ENCODE results near the gene ARHGDIG.

DNA sequence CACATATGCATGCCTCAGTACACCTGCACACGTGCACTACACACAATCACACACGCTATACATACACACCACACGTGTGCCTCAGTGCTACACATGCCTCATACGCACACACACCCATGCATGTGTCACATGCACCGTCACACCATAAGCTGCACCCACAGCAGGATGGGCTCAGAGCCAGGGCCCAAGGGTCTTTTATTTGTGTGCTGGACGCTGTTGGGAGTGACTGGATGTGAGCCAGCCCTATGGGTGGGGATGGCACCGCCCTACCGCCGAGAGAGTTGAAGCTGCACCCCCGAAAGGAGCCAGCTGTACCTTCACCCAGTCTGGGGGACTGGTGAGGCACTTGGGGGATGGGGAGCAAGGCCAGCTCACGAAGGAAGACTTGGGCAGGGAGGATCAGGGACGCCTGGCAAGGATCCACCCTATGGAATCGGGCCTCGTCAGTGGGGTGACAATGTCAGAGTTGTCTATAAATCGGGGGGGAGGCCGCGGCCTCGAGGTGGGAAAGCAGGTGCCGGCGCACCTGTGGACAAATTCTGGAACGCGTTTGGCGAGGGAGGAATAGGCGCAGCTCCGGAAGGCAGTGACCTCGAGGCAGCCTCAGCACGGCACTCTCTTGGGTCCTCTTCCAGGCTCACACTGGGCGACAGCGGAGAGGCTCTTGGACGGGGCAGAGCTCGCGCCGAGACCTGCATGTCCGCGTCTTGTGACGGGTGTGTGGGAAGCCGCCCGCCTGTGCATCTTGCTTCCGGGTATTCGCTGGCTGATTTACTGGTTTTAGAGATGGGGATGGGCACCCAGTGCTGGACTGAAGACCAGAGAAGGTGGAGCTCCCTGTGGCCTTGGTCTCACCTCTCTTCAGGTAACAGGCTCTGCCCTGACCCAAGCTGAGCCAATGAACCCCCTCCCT lies 12.0 kb upstream of the ARHGDIG start:
- TF ChIP-seq, protein P1, sequence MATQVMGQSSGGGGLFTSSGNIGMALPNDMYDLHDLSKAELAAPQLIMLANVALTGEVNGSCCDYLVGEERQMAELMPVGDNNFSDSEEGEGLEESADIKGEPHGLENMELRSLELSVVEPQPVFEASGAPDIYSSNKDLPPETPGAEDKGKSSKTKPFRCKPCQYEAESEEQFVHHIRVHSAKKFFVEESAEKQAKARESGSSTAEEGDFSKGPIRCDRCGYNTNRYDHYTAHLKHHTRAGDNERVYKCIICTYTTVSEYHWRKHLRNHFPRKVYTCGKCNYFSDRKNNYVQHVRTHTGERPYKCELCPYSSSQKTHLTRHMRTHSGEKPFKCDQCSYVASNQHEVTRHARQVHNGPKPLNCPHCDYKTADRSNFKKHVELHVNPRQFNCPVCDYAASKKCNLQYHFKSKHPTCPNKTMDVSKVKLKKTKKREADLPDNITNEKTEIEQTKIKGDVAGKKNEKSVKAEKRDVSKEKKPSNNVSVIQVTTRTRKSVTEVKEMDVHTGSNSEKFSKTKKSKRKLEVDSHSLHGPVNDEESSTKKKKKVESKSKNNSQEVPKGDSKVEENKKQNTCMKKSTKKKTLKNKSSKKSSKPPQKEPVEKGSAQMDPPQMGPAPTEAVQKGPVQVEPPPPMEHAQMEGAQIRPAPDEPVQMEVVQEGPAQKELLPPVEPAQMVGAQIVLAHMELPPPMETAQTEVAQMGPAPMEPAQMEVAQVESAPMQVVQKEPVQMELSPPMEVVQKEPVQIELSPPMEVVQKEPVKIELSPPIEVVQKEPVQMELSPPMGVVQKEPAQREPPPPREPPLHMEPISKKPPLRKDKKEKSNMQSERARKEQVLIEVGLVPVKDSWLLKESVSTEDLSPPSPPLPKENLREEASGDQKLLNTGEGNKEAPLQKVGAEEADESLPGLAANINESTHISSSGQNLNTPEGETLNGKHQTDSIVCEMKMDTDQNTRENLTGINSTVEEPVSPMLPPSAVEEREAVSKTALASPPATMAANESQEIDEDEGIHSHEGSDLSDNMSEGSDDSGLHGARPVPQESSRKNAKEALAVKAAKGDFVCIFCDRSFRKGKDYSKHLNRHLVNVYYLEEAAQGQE (IDR thresholded peaks at IDR 0.05) = no peak
- TF ChIP-seq, protein P2, sequence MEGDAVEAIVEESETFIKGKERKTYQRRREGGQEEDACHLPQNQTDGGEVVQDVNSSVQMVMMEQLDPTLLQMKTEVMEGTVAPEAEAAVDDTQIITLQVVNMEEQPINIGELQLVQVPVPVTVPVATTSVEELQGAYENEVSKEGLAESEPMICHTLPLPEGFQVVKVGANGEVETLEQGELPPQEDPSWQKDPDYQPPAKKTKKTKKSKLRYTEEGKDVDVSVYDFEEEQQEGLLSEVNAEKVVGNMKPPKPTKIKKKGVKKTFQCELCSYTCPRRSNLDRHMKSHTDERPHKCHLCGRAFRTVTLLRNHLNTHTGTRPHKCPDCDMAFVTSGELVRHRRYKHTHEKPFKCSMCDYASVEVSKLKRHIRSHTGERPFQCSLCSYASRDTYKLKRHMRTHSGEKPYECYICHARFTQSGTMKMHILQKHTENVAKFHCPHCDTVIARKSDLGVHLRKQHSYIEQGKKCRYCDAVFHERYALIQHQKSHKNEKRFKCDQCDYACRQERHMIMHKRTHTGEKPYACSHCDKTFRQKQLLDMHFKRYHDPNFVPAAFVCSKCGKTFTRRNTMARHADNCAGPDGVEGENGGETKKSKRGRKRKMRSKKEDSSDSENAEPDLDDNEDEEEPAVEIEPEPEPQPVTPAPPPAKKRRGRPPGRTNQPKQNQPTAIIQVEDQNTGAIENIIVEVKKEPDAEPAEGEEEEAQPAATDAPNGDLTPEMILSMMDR (IDR thresholded peaks at IDR 0.05; ENCODE audit: low read depth, low read length, missing input control) = no peak
- no peak for TF ChIP-seq RAD21 (IDR thresholded peaks at IDR 0.05)
- no peak for TF ChIP-seq FOXA1 (IDR thresholded peaks at IDR 0.05)
- no peak for TF ChIP-seq SP1 (IDR thresholded peaks at IDR 0.05)
- TF ChIP-seq, protein P3, sequence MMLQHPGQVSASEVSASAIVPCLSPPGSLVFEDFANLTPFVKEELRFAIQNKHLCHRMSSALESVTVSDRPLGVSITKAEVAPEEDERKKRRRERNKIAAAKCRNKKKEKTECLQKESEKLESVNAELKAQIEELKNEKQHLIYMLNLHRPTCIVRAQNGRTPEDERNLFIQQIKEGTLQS (IDR thresholded peaks at IDR 0.05) = no peak
- TF ChIP-seq HNF4A (conservative IDR thresholded peaks at IDR 0.05) = no peak
- no peak for TF ChIP-seq EGR1 (IDR thresholded peaks at IDR 0.05; ENCODE audit: low read depth in 2 of 2)
- TF ChIP-seq RXRA (IDR thresholded peaks at IDR 0.05) = no peak
- no peak for TF ChIP-seq GABPA (IDR thresholded peaks at IDR 0.05 in 1 of 2, conservative IDR thresholded peaks at IDR 0.05 in 1 of 2)

All from liver (tissue), 3 donors.